Cortex of kidney (tissue), 1 donor: ENCODE data around the gene VPS8.

ENCODE experiments used
- DNase-seq: peaks from one replicate; lab custom pipeline; 2025; lab: John Stamatoyannopoulos, UW

The VPS8 gene

GRCh38 chr3:184781801-184782200 lies 30.2 kb upstream of the VPS8 start:
- DNase-seq = no peak

GRCh38 chr3:184783319-184783718 lies 28.6 kb upstream of the VPS8 start:
- DNase-seq = no peak

- no peak for DNase-seq
These were observed 27.1 kb upstream of the VPS8 start for GRCh38 chr3:184784731-184785500.

GRCh38 chr3:184785890-184786279 lies 26.1 kb upstream of the VPS8 start:
- no peak for DNase-seq

- DNase-seq = no peak
These were observed 25.6 kb upstream of the VPS8 start for GRCh38 chr3:184786280-184786941.

GRCh38 chr3:184788751-184789150 lies 23.2 kb upstream of the VPS8 start:
- no peak for DNase-seq

GRCh38 chr3:184789314-184789998 lies 22.5 kb upstream of the VPS8 start:
- no peak for DNase-seq

- DNase-seq = no peak
These were observed 20.8 kb upstream of the VPS8 start for GRCh38 chr3:184791171-184791570.

- no peak for DNase-seq
These were observed 16.3 kb upstream of the VPS8 start for GRCh38 chr3:184795522-184796190.

GRCh38 chr3:184796551-184796950 lies 15.4 kb upstream of the VPS8 start:
- no peak for DNase-seq

- DNase-seq = no peak
These were observed 15.0 kb upstream of the VPS8 start for GRCh38 chr3:184796954-184797353.

- DNase-seq = no peak
These were observed 13.8 kb upstream of the VPS8 start for GRCh38 chr3:184798120-184798519.

GRCh38 chr3:184800349-184800930 lies 11.5 kb upstream of the VPS8 start:
- DNase-seq = no peak

GRCh38 chr3:184801241-184801785 lies 10.7 kb upstream of the VPS8 start:
- DNase-seq = no peak

GRCh38 chr3:184802150-184802549 lies 9.8 kb upstream of the VPS8 start:
- no peak for DNase-seq

GRCh38 chr3:184804801-184805200 lies 7.2 kb upstream of the VPS8 start:
- no peak for DNase-seq

- no peak for DNase-seq
These were observed 6.5 kb upstream of the VPS8 start for GRCh38 chr3:184805351-184806038.

- no peak for DNase-seq
These were observed 5.2 kb upstream of the VPS8 start for GRCh38 chr3:184806567-184807271.

GRCh38 chr3:184807549-184807948 lies 4.4 kb upstream of the VPS8 start:
- no peak for DNase-seq

- no peak for DNase-seq
These were observed 3.9 kb upstream of the VPS8 start for GRCh38 chr3:184808021-184808420.

- no peak for DNase-seq
These were observed 1.8 kb upstream of the VPS8 start for GRCh38 chr3:184810146-184810545.
